HepG2 (cell line): Measurements from ENCODE around the gene TMEM253. TPM values are rescaled to one million over a fixed set of nuclear protein-coding genes. Genes with fewer than 3 reads are reported as not detected.

Experiments
- ARHGAP35 ChIP-seq: sonication (generic); formaldehyde crosslinking; IDR thresholded peaks from 2 replicates; pipeline ENCODE4 v1.9.0; 2022; ENCODE audit warnings: mild to moderate bottlenecking, inconsistent platforms, moderate library complexity, missing genetic modification reagents, borderline replicate concordance
- ARNT2 ChIP-seq: sonication (generic); formaldehyde crosslinking; IDR thresholded peaks from 2 replicates; pipeline ENCODE4 v1.8.0; 2022; ENCODE audit warnings: mild to moderate bottlenecking, low read depth, missing genetic modification reagents, moderate library complexity
- CBX2 ChIP-seq, 2 experiments: fragments of 200-600 bp in 1 of 2; sonication (generic); formaldehyde crosslinking in 1 of 2; IDR thresholded peaks; 2 replicates each; pipeline versions ENCODE4 v1.7.0 to v1.8.1; 2018 to 2022; ENCODE audit warnings: low read depth in 2 of 2, low read length in 1 of 2, mild to moderate bottlenecking in 1 of 2, missing genetic modification reagents in 1 of 2
- DR1 ChIP-seq: sonication (generic); formaldehyde crosslinking; IDR thresholded peaks from 2 replicates; pipeline ENCODE4 v1.8.0; 2021; ENCODE audit warnings: mild to moderate bottlenecking, missing genetic modification reagents, inconsistent platforms
- GABPA ChIP-seq, 2 experiments: IDR thresholded peaks; 2 replicates each; pipeline ENCODE4 v1.6.1; 2011 to 2016; ENCODE audit warnings: low read depth in 2 of 2, low read length in 1 of 2, missing biosample characterization in 1 of 2, missing genetic modification characterization in 1 of 2
- GTF2F1 ChIP-seq: fragments of 150-350 bp; IDR thresholded peaks from 2 replicates; pipeline ENCODE4 v1.6.1; 2014; ENCODE audit warnings: low read length
- HNF4A ChIP-seq: sonication (generic); formaldehyde crosslinking; IDR thresholded peaks from 2 replicates; pipeline ENCODE4 v1.4.0; 2020; ENCODE audit warnings: missing genetic modification reagents
- KLF12 ChIP-seq: sonication (generic); formaldehyde crosslinking; IDR thresholded peaks from 2 replicates; pipeline ENCODE4 v1.4.0; 2020; ENCODE audit warnings: missing genetic modification reagents, borderline replicate concordance
- MAZ ChIP-seq, 2 experiments: sonication (generic) in 1 of 2; formaldehyde crosslinking in 1 of 2; IDR thresholded peaks; 2 replicates each; pipeline versions ENCODE4 v1.5.0 to v1.6.1; 2012 to 2020; ENCODE audit warnings: low read depth in 2 of 2, mild to moderate bottlenecking in 2 of 2, borderline replicate concordance in 1 of 2, improper control_type of control experiment in 1 of 2, low read length in 1 of 2, missing genetic modification reagents in 1 of 2, moderate library complexity in 1 of 2
- MZF1 ChIP-seq: sonication (generic); formaldehyde crosslinking; IDR thresholded peaks from 2 replicates; pipeline ENCODE4 v1.8.1; 2023; ENCODE audit warnings: mild to moderate bottlenecking, missing genetic modification reagents, borderline replicate concordance
- NCOA2 ChIP-seq: sonication (generic); formaldehyde crosslinking; IDR thresholded peaks from 2 replicates; pipeline ENCODE4 v1.8.0; 2022; ENCODE audit warnings: inconsistent platforms
- NKX3-1 ChIP-seq: sonication (generic); formaldehyde crosslinking; IDR thresholded peaks from 2 replicates; pipeline ENCODE4 v1.5.0; 2020; ENCODE audit warnings: missing genetic modification reagents
- PBX2 ChIP-seq: IDR thresholded peaks from 2 replicates; pipeline ENCODE4 v1.6.1; 2016; ENCODE audit warnings: control low read depth
- POGK ChIP-seq: sonication (generic); formaldehyde crosslinking; conservative IDR thresholded peaks from 2 replicates; pipeline ENCODE4 v1.8.0; 2022; ENCODE audit warnings: mild to moderate bottlenecking, moderate library complexity, missing genetic modification reagents
- ZBTB3 ChIP-seq: sonication (generic); formaldehyde crosslinking; IDR thresholded peaks from 2 replicates; pipeline ENCODE4 v1.4.0; 2020; ENCODE audit warnings: low read depth, mild to moderate bottlenecking, moderate library complexity, missing genetic modification reagents, borderline replicate concordance
- ZFX ChIP-seq: sonication (generic); formaldehyde crosslinking; IDR thresholded peaks from 2 replicates; pipeline ENCODE4 v1.4.0; 2020; ENCODE audit warnings: mild to moderate bottlenecking, low read depth, missing genetic modification reagents, moderate library complexity
- ZMYM2 ChIP-seq: sonication (generic); formaldehyde crosslinking; IDR thresholded peaks from 2 replicates; pipeline ENCODE4 v1.8.0; 2022; ENCODE audit warnings: mild to moderate bottlenecking, missing genetic modification reagents
- ZNF138 ChIP-seq: sonication (generic); formaldehyde crosslinking; IDR thresholded peaks from 2 replicates; pipeline ENCODE4 v1.5.0; 2020; ENCODE audit warnings: mild to moderate bottlenecking, low read depth, missing genetic modification reagents
- ZNF280D ChIP-seq: sonication (generic); formaldehyde crosslinking; IDR thresholded peaks from 2 replicates; pipeline ENCODE4 v1.5.1; 2020; ENCODE audit warnings: mild to moderate bottlenecking, missing genetic modification reagents
- ZNF816 ChIP-seq: sonication (generic); formaldehyde crosslinking; IDR thresholded peaks from 2 replicates; pipeline ENCODE4 v1.8.0; 2022; ENCODE audit warnings: missing genetic modification reagents, mild to moderate bottlenecking, borderline replicate concordance
- ZNF883 ChIP-seq: sonication (generic); formaldehyde crosslinking; IDR thresholded peaks from 2 replicates; pipeline ENCODE4 v1.5.1; 2020; ENCODE audit warnings: mild to moderate bottlenecking, missing genetic modification reagents; ENCODE audit errors: not compliant biosample characterization
- polyA plus RNA-seq, 8 experiments: library from polyadenylated mRNA; depleted of rRNA in 3 of 8; stranded (reverse) in 7 of 8; unstranded in 1 of 8; fragments of >200 nt; fragmentation: Illumina TruSeq in 4 of 8; extraction: Trizol in 4 of 8; gene quantifications; 2 replicates each; pipeline versions ENCODE4 v1.2.1 to v1.2.3, GENCODE V29; 2011 to 2016; ENCODE audit warnings: low read depth in 4 of 8, missing spikeins in 1 of 8, mixed read lengths in 1 of 8; ENCODE audit not compliant: insufficient read depth in 1 of 8
- total RNA-seq, 5 experiments: library from RNA; depleted of rRNA; stranded (reverse); fragments of >200 nt; fragmentation: Illumina TruSeq; extraction: Trizol; gene quantifications; 2 replicates each; pipeline ENCODE4 v1.2.3, GENCODE V29; 2016; ENCODE audit warnings: low read depth in 1 of 5

Gene TMEM253
- total and polyA plus RNA-seq, 2 of the 13 experiments (the other 11 are each of a cell fraction or from before 2014, with no cell fraction given) = 0.29 to 0.45 TPM

- TF ChIP-seq ZNF280D (CRISPR knock-in tag) (no peak), GTF2F1 (no peak), PBX2 (CRISPR knock-in tag) (no peak), KLF12 (CRISPR knock-in tag) (0 out of 2 replicates have a peak, but pooled peaks have one; percentile 31), NKX3-1 (CRISPR knock-in tag) (no peak), MAZ (IDR thresholded peaks at IDR 0.05; ENCODE audit: borderline replicate concordance, low read depth, low read length) (0 out of 2 replicates have a peak, but pooled peaks have one; percentile 11), MAZ (CRISPR knock-in tag; IDR thresholded peaks at IDR 0.05; ENCODE audit: low read depth) (no peak), POGK (CRISPR knock-in tag) (0 out of 2 replicates have a peak, but pooled peaks have one; percentile 31), ZBTB3 (CRISPR knock-in tag) (no peak), HNF4A (CRISPR knock-in tag) (peak; percentile 55; the same call in 1 of the 2 replicates), ZNF816 (CRISPR knock-in tag) (no peak), NCOA2 (CRISPR knock-in tag) (no peak), ZNF883 (no peak), ARNT2 (CRISPR knock-in tag) (0 out of 2 replicates have a peak, but pooled peaks have one; percentile 30), CBX2 (IDR thresholded peaks at IDR 0.05; ENCODE audit: low read depth, low read length) (peak; percentile 74; the same call in 1 of the 2 replicates), CBX2 (CRISPR knock-in tag; IDR thresholded peaks at IDR 0.05; ENCODE audit: low read depth) (no peak), GABPA (IDR thresholded peaks at IDR 0.05; ENCODE audit: low read depth, low read length) (no peak), GABPA (CRISPR knock-in tag; IDR thresholded peaks at IDR 0.05; ENCODE audit: low read depth) (no peak), MZF1 (CRISPR knock-in tag) (no peak), DR1 (CRISPR knock-in tag) (no peak), ZNF138 (CRISPR knock-in tag) (no peak), ZFX (CRISPR knock-in tag) (no peak), ZMYM2 (CRISPR knock-in tag) (no peak), ARHGAP35 (CRISPR knock-in tag) (no peak)
Measured at GRCh38 chr14:21109377-21110138, 8.7 kb downstream of the TMEM253 start (continued).
